AG09309 (cell line): ENCODE measurements around the gene TTC29.
"Not testable (repeated sequence)": the region's sequence is repeated elsewhere in the genome, so short reads cannot be mapped to it uniquely, and the experiment has no call there.

Source experiments
- DNase-seq: peaks from one replicate; pipeline ENCODE4 v3.0.0-alpha.2; 2010; ENCODE audit warnings: low read depth
- H3K4me3 ChIP-seq: 2 replicates; pipeline ENCODE4 v1.5.1; 2011; ENCODE audit warnings: mild to moderate bottlenecking, low read depth, low read length, moderate library complexity; ENCODE audit not compliant: control insufficient read depth
- CTCF ChIP-seq: IDR thresholded peaks from 2 replicates; pipeline ENCODE4 v1.5.1; 2011; ENCODE audit warnings: mild to moderate bottlenecking, low read depth, low read length, inconsistent platforms; ENCODE audit not compliant: insufficient read depth, control insufficient read depth; ENCODE audit errors: missing control alignments

The TTC29 gene

GRCh38 chr4:146709956-146710355 is 235.7 kb downstream of the TTC29 start:
- no peak overlapping the region for H3K4me3 ChIP-seq
- TF ChIP-seq CTCF, result no peak
- no peak for DNase-seq

GRCh38 chr4:146699910-146700309 is 245.8 kb downstream of the TTC29 start:
- DNase-seq, result no peak
- no peak for TF ChIP-seq CTCF
- no peak overlapping the region for H3K4me3 ChIP-seq

GRCh38 chr4:146674829-146675570 is 270.7 kb downstream of the TTC29 start:
- no peak for DNase-seq
- H3K4me3 ChIP-seq, result no peak overlapping the region
- TF ChIP-seq CTCF, result no peak

GRCh38 chr4:146663968-146664311 is 281.7 kb downstream of the TTC29 start:
- DNase-seq, H3K4me3 ChIP-seq: not testable (repeated sequence)

GRCh38 chr4:146661367-146661766 is 284.3 kb downstream of the TTC29 start:
- H3K4me3 ChIP-seq, result no peak overlapping the region
- no peak for DNase-seq
- no peak for TF ChIP-seq CTCF
